Adipocyte (in vitro differentiated cells): Measurements from ENCODE around the gene STEAP1B.
A peak's percentile ranks its signal among the peaks of the same experiment; 100 is the strongest.
"Not testable (repeated sequence)": the region's sequence is repeated elsewhere in the genome, so short reads cannot be mapped to it uniquely, and the experiment has no call there.

Experiments
- DNase-seq: peaks from one replicate; pipeline ENCODE4 v3.0.0-alpha.2; 2015; ENCODE audit warnings: low read depth
- H3K27me3 ChIP-seq: replicated peaks from 2 replicates; pipeline ENCODE4 v1.7.0; 2013; ENCODE audit warnings: mild to moderate bottlenecking, low read length, moderate library complexity; ENCODE audit not compliant: control insufficient read depth, insufficient read depth
- H3K36me3 ChIP-seq: 2 replicates; pipeline ENCODE4 v1.7.0; 2013; ENCODE audit warnings: low read length, mild to moderate bottlenecking, moderate library complexity; ENCODE audit not compliant: control insufficient read depth, insufficient read depth, severe bottlenecking
- H3K4me1 ChIP-seq: 2 replicates; pipeline ENCODE4 v1.7.0; 2013; ENCODE audit warnings: mild to moderate bottlenecking, low read length, moderate library complexity; ENCODE audit not compliant: control insufficient read depth, insufficient read depth
- H3K4me3 ChIP-seq: 2 replicates; pipeline ENCODE4 v1.7.0; 2013; ENCODE audit warnings: mild to moderate bottlenecking, low read length, moderate library complexity
- H3K9ac ChIP-seq: 2 replicates; pipeline ENCODE4 v1.7.0; 2013; ENCODE audit warnings: mild to moderate bottlenecking, low read length, moderate library complexity
- H3K9me3 ChIP-seq: 2 replicates; pipeline ENCODE4 v1.7.0; 2013; ENCODE audit warnings: mild to moderate bottlenecking, low read length, moderate library complexity; ENCODE audit not compliant: control insufficient read depth

The STEAP1B gene

DNA sequence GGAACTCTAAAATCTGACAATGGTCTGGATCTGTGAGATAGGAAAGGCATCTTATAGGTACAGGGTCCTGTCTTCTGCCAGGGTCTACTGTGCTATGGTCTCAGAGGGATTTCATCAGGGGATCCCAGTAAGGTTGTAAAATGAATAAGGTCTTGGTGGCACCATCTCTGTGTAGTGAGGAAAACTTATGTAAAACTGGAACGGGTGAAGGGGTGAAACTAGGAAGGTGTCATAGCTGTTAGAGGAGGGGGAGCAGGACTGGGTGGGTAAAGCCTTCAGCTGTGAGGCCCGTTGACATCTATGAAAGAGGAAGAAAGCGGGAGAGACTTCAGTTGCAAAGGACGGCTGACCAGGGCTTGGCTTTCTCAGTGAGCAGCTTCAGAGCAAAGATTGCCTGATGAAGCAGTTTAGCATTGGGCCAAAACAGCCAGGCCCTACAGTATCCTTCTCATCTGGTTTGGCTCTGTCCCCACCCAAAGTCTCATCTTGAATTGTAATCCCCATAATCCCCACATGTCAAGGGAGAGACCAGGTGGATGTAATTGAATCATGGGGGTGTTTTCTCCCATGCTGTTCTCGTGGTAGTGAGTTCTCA lies 24.5 kb upstream of the STEAP1B start:
- not testable (repeated sequence) for H3K4me1 ChIP-seq, H3K27me3 ChIP-seq, H3K36me3 ChIP-seq, H3K9me3 ChIP-seq, H3K9ac ChIP-seq, H3K4me3 ChIP-seq, DNase-seq

DNA sequence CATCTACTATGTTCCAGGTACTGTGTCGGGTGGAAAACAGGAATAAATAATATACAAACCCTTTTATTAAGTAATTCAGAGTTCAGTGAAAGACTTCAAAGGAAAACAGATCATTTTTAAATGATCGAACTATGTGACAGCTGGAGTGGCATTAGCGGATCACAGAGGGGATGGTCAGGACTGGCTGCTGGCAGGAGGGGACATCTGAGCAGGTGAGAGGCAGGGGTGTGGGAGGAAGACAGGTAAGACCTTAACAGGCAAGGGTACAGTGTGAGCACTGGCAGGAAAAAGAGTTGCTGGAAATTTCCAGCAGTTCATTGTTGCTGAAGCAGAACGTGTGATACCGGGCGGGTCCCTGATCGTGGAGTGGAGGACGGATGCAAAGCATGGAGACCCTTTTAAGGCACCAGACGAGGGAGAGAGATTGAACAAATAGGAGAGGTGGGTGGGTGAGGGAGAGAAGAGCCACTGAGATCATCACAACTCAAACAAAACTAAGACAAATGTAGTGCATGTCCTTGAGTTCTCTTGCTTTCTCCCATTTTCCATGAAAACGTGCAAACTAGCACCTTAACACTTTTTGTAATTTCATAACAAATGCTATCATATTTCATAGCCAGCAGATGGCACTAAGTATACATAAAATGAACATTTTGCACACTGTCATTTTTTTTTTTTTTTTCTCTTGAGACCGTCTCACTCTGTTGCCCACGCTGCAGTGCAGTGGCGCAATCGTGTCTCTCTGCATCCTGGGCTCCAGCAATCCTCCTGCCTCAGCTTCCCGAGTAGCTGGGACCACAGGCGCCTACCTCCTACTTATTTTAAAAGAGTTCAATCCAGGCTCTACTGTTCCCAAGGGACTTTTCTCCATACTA lies 23.7 kb upstream of the STEAP1B start:
- not testable (repeated sequence) for H3K27me3 ChIP-seq, H3K4me3 ChIP-seq, H3K9ac ChIP-seq, H3K9me3 ChIP-seq, H3K4me1 ChIP-seq, H3K36me3 ChIP-seq
- peak; percentile 78 for DNase-seq

DNA sequence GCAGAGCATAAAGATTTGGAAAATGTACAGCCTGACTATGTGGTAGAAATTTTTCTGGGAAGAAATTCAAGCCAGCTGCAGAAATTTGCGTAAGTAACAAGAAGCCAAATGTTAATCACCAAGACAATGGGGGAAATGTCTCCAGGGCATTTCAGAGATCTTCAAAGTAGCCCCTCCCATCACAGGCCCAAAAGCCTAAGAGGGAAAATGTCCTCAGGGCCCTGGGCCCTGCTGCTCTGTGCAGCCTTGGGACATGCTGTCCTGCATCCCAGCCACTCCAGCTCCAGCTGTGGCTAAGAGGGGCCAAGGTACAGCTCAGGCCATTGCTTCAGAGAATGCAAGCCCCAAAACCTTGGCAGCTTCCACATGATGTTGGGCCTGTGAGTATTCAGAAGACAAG lies 19.6 kb upstream of the STEAP1B start:
- not testable (repeated sequence) for DNase-seq, H3K27me3 ChIP-seq, H3K9me3 ChIP-seq, H3K4me1 ChIP-seq, H3K36me3 ChIP-seq, H3K9ac ChIP-seq, H3K4me3 ChIP-seq

DNA sequence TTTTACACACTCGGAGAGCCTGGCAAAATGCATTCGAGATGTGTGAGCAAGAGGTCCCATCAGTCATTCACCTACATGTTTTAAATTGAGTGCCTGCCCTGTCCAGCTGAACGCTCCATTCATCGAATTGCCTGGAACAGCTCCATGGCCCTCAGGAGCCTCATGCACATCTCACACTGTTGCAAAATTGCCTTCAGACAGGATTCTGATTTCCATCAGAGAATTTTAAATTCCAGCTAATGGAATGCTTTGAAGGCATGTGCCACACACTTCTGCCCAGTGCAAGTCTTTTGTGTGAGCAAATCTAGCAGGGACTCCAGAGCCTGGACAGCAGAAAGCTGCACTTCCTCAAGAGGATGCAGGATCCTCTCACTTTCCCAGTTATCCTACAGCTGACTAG lies 17.0 kb upstream of the STEAP1B start:
- H3K9me3 ChIP-seq, H3K4me1 ChIP-seq, H3K36me3 ChIP-seq, H3K4me3 ChIP-seq, H3K27me3 ChIP-seq, H3K9ac ChIP-seq, DNase-seq: not testable (repeated sequence)

DNA sequence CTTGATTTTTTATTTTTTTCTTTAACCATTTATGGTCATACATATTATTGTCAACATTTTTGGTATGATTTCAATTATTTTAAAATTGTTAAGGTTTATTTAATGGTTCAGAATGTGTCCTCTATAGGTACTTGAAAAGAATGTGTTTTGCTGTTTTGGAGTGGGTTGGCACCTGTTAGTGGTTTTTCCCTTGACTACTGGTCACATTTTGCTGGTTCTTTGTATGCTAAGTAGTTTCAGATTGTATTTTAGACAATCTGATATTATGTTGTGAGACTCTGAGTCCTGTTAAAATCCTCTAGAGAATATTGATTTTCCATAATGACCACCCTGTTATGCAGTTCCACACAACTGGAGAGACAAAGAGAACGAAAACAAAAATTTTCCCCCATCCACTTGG lies 15.0 kb upstream of the STEAP1B start:
- H3K9me3 ChIP-seq, H3K4me3 ChIP-seq, DNase-seq, H3K9ac ChIP-seq, H3K36me3 ChIP-seq, H3K4me1 ChIP-seq, H3K27me3 ChIP-seq: not testable (repeated sequence)

DNA sequence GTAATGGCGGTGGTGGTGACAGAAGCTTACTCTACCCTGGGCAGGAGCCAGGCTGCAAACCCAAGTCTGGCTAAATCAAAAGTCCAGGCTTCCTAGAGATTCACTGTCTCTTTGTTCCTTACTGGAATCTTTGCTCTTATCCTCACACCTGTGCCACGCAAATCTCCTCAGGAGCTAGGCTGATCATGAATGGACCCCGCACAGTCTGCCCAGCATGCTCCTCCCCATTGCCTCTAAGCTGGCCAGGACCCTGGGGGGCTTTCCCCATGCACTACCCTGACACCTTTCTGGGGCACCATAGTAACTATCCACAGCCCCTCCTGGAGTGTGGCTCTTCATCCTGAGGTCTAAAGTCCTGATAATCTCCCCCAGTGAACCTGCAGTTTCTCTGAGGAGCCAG lies 7.3 kb upstream of the STEAP1B start:
- H3K4me3 ChIP-seq, H3K27me3 ChIP-seq, H3K36me3 ChIP-seq, H3K4me1 ChIP-seq, H3K9me3 ChIP-seq, H3K9ac ChIP-seq, DNase-seq: not testable (repeated sequence)

DNA sequence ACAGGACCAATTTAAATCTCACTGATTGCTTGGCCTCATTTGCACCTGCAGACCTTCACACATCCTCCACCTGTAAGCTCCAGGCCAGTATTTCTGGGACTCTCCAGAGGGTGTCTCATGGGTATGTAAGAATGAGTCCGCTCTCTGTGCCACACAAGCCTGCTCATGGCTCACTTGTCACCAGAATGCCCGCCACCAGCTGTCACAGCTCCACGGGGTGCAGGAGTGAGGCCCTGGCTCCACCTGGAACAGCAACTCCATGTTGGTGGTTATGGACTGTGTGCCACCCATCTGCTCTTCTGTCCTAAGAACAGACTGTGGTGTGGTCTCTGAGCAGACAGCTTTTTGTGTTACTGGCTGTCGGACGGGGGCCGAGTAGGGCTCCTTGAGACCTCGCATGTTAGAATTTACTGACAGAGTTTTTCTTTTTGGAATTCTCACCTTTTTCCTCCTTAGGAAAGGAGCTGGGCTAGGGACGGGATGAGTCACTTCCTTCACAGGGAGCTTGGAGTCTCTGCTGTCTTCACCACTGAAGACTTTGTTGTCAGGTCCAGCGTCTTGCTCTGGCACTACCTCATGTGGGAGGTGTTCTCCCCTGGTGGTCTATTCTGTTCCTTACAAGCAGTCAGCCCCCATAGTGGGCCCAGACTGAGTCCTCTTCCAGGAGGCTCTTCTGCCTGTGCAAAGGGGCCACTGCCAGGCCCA lies 6.5 kb upstream of the STEAP1B start:
- not testable (repeated sequence) for H3K9me3 ChIP-seq, DNase-seq, H3K4me1 ChIP-seq, H3K9ac ChIP-seq, H3K27me3 ChIP-seq, H3K36me3 ChIP-seq, H3K4me3 ChIP-seq

DNA sequence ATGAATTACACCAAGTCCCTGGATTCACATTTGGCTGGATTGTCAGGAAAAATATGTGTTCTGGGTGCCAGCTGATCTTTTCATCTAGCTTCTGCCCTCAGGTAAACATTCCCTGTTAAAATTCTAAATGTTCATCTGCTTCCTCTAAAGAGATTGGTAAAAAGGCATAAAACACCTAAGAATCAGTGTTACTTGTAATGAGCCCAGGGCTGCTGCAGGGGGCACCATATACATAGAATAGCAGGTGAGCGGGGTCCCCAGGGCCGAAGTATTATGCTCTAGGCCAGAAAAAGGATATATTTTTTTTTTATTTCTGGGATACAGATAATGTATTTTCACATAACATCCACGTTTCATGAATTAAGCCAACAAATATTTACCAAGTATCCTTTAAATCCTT lies 4.5 kb upstream of the STEAP1B start:
- not testable (repeated sequence) for H3K9ac ChIP-seq, H3K4me1 ChIP-seq, H3K36me3 ChIP-seq, DNase-seq, H3K27me3 ChIP-seq, H3K4me3 ChIP-seq, H3K9me3 ChIP-seq

DNA sequence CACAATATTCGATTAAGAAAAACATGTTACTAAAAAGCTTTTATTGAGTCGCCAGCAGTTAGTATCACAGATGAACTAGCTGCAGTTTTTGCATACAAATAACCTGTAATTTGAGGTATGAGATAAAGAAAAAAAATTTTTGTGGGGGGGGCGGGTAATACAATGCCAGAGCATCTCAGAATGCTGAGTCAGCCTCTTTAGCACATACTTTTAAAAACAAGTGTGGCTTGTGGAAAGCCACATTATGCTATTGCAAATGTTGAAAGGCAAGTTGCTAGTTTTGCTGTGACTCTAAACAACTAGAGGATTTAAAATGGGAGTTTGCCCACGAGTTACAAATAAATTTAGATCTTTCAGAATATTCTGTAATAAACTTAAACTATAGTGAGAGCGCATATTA lies 2.1 kb upstream of the STEAP1B start:
- not testable (repeated sequence) for H3K9me3 ChIP-seq, H3K4me1 ChIP-seq, DNase-seq, H3K9ac ChIP-seq, H3K36me3 ChIP-seq, H3K4me3 ChIP-seq, H3K27me3 ChIP-seq

DNA sequence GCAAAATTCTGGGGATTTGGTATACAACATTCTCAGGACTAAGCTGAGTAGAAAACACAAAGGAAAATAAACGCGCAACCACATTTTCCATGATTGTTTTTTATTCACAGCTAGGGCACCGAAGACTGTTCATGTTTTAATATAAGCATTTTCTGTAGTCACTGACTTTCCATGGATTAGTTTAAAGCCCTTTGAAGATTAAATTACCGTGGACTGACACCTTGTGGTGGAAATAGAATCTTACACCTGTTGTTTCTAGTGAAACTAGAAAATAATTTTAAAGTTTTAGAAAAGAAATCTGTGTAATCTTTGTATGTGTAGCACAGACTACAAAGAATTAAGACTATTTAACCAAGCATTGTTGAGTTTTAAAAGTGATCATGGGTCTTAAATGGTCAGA lies 1.3 kb upstream of the STEAP1B start:
- H3K9ac ChIP-seq, H3K4me1 ChIP-seq, H3K36me3 ChIP-seq, H3K4me3 ChIP-seq, H3K9me3 ChIP-seq, H3K27me3 ChIP-seq: not testable (repeated sequence)
- DNase-seq, result peak; percentile 64

DNA sequence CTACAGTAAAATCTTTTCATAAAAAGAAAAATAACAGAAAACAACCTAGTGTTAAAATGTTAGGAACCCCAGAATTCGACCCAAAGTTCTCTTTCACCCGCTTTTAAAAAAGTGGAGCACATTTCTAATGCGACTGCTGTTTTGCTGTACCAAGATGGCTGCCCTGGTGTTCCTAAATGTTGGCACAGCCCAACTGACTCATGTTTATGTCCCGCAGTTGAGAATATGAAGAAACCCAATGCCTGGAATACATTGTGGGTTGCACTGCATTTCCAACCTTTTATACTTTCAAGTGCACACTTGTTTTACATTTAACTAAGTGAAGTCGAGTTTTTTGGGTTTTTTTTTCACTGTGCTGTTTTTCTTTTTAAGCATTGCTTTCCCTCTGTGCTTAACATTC lies 944 bp downstream of the STEAP1B start:
- Histone ChIP-seq H3K9ac (no peak overlapping the region), H3K4me1 (peaks cover 7% of the 10 kb centered on the region), H3K36me3 (no peaks in the 10 kb centered on the region), H3K4me3 (no peak overlapping the region), H3K27me3 (no peaks in the 10 kb centered on the region), H3K9me3 (no peaks in the 10 kb centered on the region)
- no peak for DNase-seq
